ENCODE data around the gene ZNF665.

- TF ChIP-seq, protein P1, sequence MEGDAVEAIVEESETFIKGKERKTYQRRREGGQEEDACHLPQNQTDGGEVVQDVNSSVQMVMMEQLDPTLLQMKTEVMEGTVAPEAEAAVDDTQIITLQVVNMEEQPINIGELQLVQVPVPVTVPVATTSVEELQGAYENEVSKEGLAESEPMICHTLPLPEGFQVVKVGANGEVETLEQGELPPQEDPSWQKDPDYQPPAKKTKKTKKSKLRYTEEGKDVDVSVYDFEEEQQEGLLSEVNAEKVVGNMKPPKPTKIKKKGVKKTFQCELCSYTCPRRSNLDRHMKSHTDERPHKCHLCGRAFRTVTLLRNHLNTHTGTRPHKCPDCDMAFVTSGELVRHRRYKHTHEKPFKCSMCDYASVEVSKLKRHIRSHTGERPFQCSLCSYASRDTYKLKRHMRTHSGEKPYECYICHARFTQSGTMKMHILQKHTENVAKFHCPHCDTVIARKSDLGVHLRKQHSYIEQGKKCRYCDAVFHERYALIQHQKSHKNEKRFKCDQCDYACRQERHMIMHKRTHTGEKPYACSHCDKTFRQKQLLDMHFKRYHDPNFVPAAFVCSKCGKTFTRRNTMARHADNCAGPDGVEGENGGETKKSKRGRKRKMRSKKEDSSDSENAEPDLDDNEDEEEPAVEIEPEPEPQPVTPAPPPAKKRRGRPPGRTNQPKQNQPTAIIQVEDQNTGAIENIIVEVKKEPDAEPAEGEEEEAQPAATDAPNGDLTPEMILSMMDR (IDR thresholded peaks at IDR 0.05): no peak
- TF ChIP-seq POLR2A (IDR thresholded peaks at IDR 0.05): peak in 1 of 2 donors; percentile 55
These were observed at the start of gene ZNF665 for GRCh38 chr19:53192771-53193534.

Measured in heart left ventricle (tissue), 13 donors.